Chondrocyte (in vitro differentiated cells): ENCODE results near the gene CHMP4A. TPM values are rescaled to one million over a fixed set of nuclear protein-coding genes. Genes with fewer than 3 reads are reported as not detected.

Experiments used
- DNase-seq: peaks from one replicate; pipeline ENCODE4 v3.0.0; 2021; ENCODE audit warnings: mixed read lengths, low spot score
- H3K27ac Mint-ChIP-seq: one replicate; pipeline ENCODE4 v1.8.0; 2021; ENCODE audit warnings: mild to moderate bottlenecking, moderate library complexity, mixed read lengths; ENCODE audit not compliant: unreplicated experiment
- H3K27me3 Mint-ChIP-seq: 2 replicates; pipeline ENCODE4 v1.8.0; 2021; ENCODE audit warnings: low read depth, mixed read lengths
- H3K36me3 Mint-ChIP-seq: 2 replicates; pipeline ENCODE4 v1.8.0; 2021; ENCODE audit warnings: low read depth, mixed read lengths
- H3K4me1 Mint-ChIP-seq: 2 replicates; pipeline ENCODE4 v1.8.0; 2021; ENCODE audit warnings: low read depth, mild to moderate bottlenecking, mixed read lengths
- H3K4me3 Mint-ChIP-seq: one replicate; pipeline ENCODE4 v1.8.0; 2021; ENCODE audit warnings: mild to moderate bottlenecking, moderate library complexity, mixed read lengths; ENCODE audit not compliant: unreplicated experiment
- H3K9me3 Mint-ChIP-seq: 2 replicates; pipeline ENCODE4 v1.8.0; 2021; ENCODE audit warnings: low read depth, mixed read lengths
- total RNA-seq: library from RNA; stranded (reverse); gene quantifications from 3 replicates; pipeline ENCODE4 v1.2.1, GENCODE V29; 2021
- TF ChIP-seq, protein P1 (sequence below): fragments of 200-600 bp; sonication (generic); IDR thresholded peaks from 2 replicates; pipeline ENCODE4 v1.5.0; 2021; ENCODE audit warnings: antibody characterized with exemption, mild to moderate bottlenecking, moderate library complexity

Gene CHMP4A
- total RNA-seq, 1 donor from 2014 or later = 35.3 TPM

GRCh38 chr14:24255931-24256711 is 42.8 kb upstream of the CHMP4A start:
- Mint-ChIP-seq H3K4me3 (no peak overlapping the region), H3K27ac (no peak overlapping the region), H3K4me1 (peaks cover 42% of the 10 kb centered on the region), H3K9me3 (no peaks in the 10 kb centered on the region), H3K36me3 (peaks cover 4% of the 10 kb centered on the region), H3K27me3 (no peaks in the 10 kb centered on the region)
- DNase-seq = peak; percentile 64
- TF ChIP-seq, protein P1, sequence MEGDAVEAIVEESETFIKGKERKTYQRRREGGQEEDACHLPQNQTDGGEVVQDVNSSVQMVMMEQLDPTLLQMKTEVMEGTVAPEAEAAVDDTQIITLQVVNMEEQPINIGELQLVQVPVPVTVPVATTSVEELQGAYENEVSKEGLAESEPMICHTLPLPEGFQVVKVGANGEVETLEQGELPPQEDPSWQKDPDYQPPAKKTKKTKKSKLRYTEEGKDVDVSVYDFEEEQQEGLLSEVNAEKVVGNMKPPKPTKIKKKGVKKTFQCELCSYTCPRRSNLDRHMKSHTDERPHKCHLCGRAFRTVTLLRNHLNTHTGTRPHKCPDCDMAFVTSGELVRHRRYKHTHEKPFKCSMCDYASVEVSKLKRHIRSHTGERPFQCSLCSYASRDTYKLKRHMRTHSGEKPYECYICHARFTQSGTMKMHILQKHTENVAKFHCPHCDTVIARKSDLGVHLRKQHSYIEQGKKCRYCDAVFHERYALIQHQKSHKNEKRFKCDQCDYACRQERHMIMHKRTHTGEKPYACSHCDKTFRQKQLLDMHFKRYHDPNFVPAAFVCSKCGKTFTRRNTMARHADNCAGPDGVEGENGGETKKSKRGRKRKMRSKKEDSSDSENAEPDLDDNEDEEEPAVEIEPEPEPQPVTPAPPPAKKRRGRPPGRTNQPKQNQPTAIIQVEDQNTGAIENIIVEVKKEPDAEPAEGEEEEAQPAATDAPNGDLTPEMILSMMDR = no peak

DNA sequence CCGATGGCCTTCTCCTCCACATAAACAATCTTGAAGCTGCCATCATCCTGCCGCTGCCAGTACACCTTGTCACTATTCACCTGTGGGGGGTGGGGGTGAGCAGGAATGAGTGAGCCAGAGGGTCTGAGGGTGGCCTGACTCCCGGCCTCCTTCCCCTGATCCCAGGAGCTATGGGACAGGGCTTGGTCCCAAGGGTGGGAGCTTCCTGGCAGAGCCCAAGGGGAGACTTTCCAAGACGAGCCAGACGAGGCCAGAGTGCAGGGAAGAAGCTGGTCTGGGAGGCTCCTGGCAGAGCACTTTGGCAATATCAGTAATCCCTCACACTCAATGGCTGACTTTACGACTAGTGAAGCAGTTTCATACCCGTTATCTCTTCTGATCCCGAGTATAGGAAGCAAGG is 42.1 kb upstream of the CHMP4A start:
- TF ChIP-seq, protein P1 = no peak
- Mint-ChIP-seq H3K9me3 (no peaks in the 10 kb centered on the region), H3K4me3 (no peak overlapping the region), H3K36me3 (peaks cover 5% of the 10 kb centered on the region), H3K27me3 (no peaks in the 10 kb centered on the region), H3K27ac (no peak overlapping the region), H3K4me1 (peaks cover 42% of the 10 kb centered on the region)
- peak; percentile 50 for DNase-seq

- peaks cover 39% of the 10 kb centered on the region for H3K4me1 Mint-ChIP-seq
- TF ChIP-seq, protein P1 = no peak
- DNase-seq = peak; percentile 78
- no peaks in the 10 kb centered on the region for H3K27me3 Mint-ChIP-seq
- no peak overlapping the region for H3K4me3 Mint-ChIP-seq
- no peaks in the 10 kb centered on the region for H3K9me3 Mint-ChIP-seq
- no peak overlapping the region for H3K27ac Mint-ChIP-seq
- peaks cover 8% of the 10 kb centered on the region for H3K36me3 Mint-ChIP-seq
Measured at GRCh38 chr14:24254630-24255392, 41.5 kb upstream of the CHMP4A start.

DNA sequence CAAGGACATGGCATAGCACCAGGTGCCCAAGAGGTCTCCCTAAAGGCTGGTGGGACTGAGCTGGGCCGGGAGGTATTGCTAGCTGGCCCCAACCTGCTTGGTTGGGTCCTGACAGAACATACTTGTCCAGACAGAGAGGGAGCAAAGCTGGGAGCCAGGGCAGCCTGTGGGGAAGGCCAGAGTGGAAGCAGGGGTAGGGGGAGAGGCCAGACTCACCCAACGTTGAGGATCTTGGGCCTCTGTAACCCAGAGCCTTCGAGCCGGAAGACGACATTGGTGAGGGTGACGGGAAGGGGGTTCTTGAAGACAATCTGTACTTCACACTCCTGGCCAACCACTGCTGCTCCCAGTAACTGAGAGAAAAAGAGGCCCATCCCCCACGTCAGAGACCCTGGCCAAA is 40.6 kb upstream of the CHMP4A start:
- TF ChIP-seq, protein P1 = no peak
- H3K4me3 Mint-ChIP-seq = no peak overlapping the region
- DNase-seq = peak; percentile 42
- H3K9me3 Mint-ChIP-seq = no peaks in the 10 kb centered on the region
- H3K27me3 Mint-ChIP-seq = no peaks in the 10 kb centered on the region
- H3K4me1 Mint-ChIP-seq = peaks cover 32% of the 10 kb centered on the region
- H3K36me3 Mint-ChIP-seq = peaks cover 8% of the 10 kb centered on the region
- H3K27ac Mint-ChIP-seq = no peak overlapping the region

GRCh38 chr14:24252289-24253124 is 39.2 kb upstream of the CHMP4A start:
- peak; percentile 72 for DNase-seq
- peaks cover 8% of the 10 kb centered on the region for H3K36me3 Mint-ChIP-seq
- H3K27me3 Mint-ChIP-seq = no peaks in the 10 kb centered on the region
- H3K4me1 Mint-ChIP-seq = peaks cover 24% of the 10 kb centered on the region
- H3K27ac Mint-ChIP-seq = no peak overlapping the region
- TF ChIP-seq, protein P1 = peak; percentile 3
- no peaks in the 10 kb centered on the region for H3K9me3 Mint-ChIP-seq
- H3K4me3 Mint-ChIP-seq = no peak overlapping the region
